ENCODE data around the gene NYNRIN. TPM values are rescaled to one million over a fixed set of nuclear protein-coding genes. Genes with fewer than 3 reads are reported as not detected.
"Not testable (repeated sequence)": the region's sequence is repeated elsewhere in the genome, so short reads cannot be mapped to it uniquely, and the experiment has no call there.

The NYNRIN gene
- total RNA-seq, 1 experiment from 2014 or later, result 0.03 TPM

DNA sequence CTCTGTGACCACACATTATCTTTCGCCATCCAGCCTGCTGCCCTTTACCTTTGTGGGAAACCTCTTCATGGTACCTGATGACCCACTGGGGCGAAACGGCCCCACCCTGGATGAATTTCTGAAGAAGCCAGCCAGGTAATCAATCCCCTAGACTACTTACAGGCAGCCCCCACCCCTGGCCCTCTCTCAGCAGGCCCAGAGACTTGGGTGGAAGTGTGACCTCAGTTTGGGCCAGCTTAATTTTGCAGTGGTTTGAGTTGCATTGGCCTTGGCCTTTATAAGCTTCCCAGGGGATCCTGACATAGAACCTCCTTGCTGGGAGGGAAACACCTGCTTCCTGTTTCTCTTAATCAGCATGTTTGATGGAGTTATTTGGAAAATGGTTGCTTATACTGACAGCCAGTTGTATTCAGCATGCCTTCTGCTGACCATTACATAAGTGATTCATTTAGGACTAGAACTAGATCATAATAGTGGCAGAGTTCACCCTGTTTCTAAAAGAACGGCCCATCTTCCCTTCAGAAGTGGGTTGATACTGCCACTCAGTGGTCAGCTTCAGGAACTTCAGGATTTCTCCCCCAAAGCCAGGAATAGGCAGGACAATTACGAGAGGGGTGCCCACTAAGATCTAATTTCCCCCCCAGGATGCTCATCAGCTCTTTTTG, 37.7 kb downstream of the NYNRIN start:
- in situ Hi-C loops (cut with HindIII; ENCODE audit: low pct_unique_long_range_greater_than_20kb, low sequenced_read_pairs), result loop anchor here (10.0 kb wide), 1 partner anchor 102 kb away; the partner anchor contains the start of genes ADCY4 and RIPK3
- DNase-seq (ENCODE audit: low read depth), result peak; percentile 55

DNA sequence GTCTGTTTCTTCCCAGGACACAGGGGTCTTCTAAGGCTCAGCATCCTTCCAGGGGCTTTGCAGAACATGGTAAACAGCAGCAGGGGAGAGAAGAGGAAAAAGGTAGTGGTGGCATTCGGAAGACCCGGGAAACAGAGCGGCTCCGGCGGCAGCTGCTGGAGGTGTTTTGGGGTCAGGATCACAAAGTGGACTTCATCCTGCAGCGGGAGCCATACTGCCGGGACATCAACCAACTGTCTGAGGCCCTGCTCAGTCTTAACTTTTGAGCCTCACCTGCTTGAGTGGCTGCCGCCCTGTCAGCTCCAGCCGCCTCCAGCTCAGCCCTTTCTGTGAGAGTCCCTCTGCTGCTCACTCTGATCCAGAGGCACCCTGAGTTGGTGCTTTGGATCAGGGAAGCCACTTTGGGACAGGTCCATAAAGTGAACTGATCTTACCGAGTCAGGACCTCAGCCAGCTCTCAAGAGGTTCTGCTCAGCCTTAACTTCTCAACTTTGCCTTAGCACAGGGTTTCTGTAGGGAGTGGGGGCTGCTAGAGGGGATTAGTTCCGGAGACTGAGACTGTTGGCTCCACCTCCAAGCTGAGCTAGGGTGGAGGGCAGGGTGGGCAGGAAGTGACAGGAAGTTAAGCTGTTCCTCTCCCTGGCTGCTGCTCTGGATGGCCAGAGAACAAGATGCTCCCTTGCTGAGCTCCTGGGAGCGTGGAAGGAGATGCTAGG, 38.4 kb downstream of the NYNRIN start:
- in situ Hi-C loops (cut with HindIII; ENCODE audit: low pct_unique_long_range_greater_than_20kb, low sequenced_read_pairs), result loop anchor here (10.0 kb wide), 1 partner anchor 102 kb away; the partner anchor contains the start of genes ADCY4 and RIPK3
- DNase-seq (ENCODE audit: low read depth), result no peak

DNA sequence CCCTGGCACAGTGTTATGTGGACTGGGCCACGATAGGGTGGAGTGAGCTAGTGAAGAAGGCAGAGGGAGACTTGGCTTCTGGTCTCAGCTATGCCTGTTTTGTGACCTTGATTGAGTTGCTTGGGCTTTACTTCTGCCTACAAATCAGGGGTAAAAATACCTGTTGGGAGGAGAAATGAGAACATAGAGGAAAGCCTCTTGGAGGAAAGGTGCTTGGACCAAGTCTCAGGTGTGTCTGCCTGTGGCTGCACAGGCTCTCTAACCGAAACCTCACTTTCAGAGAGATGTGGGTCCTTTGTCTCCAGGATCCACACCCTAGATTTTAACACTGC, 38.9 kb downstream of the NYNRIN start:
- in situ Hi-C loops (cut with HindIII; ENCODE audit: low pct_unique_long_range_greater_than_20kb, low sequenced_read_pairs), result loop anchor here (10.0 kb wide), 1 partner anchor 103 kb away; the partner anchor contains the start of genes ADCY4 and RIPK3
- no peak for DNase-seq (ENCODE audit: low read depth)

DNA sequence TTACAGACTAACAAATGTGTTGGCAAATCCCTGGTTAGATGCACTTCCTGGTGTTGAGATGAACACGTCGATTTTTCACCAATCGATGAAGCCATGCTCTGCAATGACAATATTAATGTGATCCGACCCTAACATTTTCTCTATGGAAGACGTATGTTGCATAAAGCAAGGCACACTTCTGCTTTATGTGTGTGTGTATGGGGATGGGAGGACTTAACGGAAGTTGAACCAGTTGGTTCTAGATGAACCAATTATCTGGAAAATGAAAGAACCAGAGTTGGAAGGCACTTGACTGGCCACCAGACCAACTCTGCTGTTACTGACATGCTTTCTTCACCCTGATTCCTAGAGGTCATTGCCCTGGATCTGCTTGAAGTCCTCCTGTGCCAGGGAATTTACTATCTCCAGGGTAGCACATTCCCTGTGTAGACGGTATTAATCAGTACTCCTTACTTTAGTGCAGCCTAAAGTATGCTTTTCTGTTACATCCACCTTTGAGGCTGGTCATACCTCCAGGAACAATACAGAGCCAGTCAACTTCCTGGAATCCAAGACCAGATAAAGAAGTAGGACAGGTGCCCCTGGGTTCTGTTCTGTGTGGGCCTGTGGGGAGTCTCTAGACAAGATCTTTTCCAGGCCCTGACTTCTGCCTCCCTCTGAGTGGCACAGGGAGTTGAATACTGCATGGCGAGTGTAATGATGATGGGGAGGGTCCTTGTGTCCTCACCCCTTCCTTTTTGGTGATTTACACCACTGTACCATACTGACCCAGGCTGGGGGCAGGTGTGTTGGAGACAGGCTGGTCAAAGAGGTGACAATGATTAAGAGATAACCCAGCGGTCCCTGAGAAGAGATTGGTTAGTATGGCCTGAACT, 39.7 kb downstream of the NYNRIN start:
- in situ Hi-C loops (cut with HindIII; ENCODE audit: low pct_unique_long_range_greater_than_20kb, low sequenced_read_pairs), result loop anchor here (10.0 kb wide), 1 partner anchor 104 kb away; the partner anchor contains the start of genes ADCY4 and RIPK3
- no peak for DNase-seq (ENCODE audit: low read depth)

DNA sequence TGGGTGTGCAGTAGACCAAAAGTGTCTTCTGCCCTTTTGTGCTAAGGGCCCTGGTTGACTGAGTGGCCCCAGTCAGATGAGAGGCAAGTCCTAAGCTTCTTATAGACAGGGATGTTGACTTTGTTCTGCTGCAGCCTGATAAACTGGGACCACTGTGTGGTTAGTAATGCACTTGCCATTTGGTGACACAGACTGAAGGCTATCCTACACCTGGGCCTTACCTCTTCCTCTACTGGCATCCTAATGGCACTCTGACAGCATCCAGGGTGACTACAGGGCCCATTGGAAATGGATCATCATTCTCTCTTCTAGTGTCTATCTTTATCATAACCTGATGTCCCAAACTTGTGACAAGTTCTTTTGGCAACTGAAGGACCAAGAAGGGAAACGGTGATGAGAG, 40.5 kb downstream of the NYNRIN start:
- no peak for DNase-seq (ENCODE audit: low read depth)
- in situ Hi-C loops (cut with HindIII; ENCODE audit: low pct_unique_long_range_greater_than_20kb, low sequenced_read_pairs), result loop anchor here (10.0 kb wide), 1 partner anchor 104 kb away; the partner anchor contains the start of genes ADCY4 and RIPK3

DNA sequence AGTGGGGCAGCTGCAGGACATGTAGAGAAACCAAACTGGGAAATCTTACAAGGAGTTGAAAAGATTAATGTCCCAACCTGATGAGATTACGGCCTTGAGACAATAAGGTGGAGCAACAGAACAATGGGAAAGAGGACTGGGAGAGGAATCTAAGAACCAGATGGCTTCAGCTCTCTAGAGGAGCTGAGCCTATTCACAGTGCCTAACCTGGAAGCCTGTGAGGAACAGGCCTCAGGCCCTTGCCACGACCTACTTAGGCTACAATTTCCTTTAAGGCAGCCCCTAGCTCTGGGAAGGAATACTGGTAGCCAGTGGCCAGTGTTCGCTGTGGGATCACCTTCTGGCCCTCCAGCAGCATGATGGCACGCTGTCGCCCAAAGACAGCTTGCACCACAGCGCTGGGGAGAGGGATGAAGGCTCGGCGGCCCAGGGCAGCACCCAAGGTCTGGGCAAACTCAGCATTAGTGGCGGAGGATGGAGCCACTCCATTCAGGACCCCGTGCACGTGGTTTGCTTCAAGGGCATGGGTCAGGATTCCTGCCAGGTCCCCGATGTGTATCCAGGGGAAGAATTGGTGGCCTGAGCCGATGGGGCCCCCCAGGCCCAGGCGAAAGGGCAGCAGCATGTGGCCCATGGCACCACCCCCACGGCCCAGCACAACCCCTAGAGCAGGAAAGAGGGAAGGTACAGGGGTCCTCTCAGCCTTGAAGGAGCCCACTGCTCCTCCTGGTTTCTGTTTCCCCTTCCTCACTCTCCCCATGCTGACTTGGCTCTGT, 41.2 kb downstream of the NYNRIN start:
- DNase-seq (ENCODE audit: low read depth), result no peak

DNA sequence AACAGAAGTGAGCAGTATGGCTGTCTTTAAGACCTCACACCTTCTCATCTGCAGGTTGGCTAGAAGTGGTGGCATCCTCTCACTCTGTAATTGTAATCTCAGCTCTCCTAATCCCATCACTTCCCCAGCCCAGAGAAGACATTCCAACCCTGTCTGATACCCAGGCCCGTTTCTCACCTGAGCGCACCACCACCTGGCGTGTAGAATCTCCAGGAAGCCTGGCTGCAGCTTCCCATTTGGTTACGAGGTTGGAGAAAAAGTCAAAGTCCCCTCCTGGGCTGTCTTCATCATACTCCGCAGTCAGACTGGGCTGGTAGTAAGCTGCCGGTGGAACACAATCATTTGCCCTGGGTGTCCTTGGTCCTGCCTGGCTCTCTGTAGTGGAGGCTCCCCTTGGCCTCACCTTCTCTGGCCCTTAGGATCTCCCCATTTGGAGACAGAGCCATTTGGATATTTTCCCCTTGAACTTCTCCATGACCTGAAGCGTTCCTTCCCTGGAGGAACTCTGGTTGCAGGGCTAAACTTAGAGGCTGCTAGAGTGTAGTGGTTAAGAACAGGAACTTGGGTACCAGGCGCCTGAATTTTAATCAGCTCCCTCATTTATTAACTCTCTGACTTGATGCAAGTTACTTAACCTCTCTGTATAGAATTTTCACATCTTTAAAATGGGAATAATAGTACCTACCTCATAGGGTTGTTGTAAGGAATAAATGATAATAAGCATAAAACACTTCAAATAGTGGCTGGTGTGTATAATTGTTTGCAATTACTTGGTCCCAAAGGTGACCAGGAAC, 42.0 kb downstream of the NYNRIN start:
- DNase-seq (ENCODE audit: low read depth), result no peak
- in situ Hi-C loops (cut with HindIII; ENCODE audit: low pct_unique_long_range_greater_than_20kb, low sequenced_read_pairs), result no loop called here

More for the DNA sequence above, 41.2 kb downstream of the NYNRIN start:
- in situ Hi-C loops (cut with HindIII; ENCODE audit: low pct_unique_long_range_greater_than_20kb, low sequenced_read_pairs), result loop anchor here (10.0 kb wide), 1 partner anchor 105 kb away; the partner anchor contains the start of genes ADCY4 and RIPK3

DNA sequence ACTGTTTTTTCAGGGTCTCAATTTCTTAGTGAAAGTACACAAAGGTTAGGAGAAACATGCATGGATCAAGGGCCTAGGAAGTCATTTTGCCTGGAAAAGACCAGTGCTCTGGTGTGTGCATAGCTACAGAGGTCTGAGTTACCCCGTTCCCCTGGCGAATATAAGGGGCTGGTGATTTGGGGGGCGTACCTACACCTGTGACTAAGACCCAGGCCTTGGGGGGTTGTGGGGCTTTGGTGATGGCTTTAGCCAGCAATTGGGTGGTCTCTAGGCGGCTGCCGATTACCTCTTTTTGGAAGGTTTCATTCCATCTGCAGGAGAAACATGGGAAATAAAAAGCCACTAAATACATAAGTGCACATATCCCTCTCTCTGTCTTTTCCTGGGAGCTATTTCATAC, 42.7 kb downstream of the NYNRIN start:
- in situ Hi-C loops (cut with HindIII; ENCODE audit: low pct_unique_long_range_greater_than_20kb, low sequenced_read_pairs), result no loop called here

DNA sequence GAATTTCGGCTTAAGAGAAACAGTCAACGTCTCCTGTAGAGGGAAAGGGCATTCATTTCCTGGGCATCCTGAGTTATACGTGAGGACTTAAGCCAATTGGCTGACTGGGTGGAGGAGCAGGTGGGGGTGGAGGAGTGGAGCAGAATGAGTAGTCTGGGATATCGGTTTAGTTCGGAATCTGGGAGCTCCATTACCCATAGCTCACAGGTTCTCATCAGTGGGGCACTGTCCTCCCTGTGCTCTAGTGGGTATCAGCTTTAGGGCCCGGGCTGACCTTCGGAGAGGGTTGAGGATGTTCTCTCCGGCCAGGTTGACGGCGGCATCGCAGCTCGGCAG, 43.1 kb downstream of the NYNRIN start:
- DNase-seq (ENCODE audit: low read depth), result no peak
- in situ Hi-C loops (cut with HindIII; ENCODE audit: low pct_unique_long_range_greater_than_20kb, low sequenced_read_pairs), result no loop called here

More for the DNA sequence above, 42.7 kb downstream of the NYNRIN start:
- no peak for DNase-seq (ENCODE audit: low read depth)

DNA sequence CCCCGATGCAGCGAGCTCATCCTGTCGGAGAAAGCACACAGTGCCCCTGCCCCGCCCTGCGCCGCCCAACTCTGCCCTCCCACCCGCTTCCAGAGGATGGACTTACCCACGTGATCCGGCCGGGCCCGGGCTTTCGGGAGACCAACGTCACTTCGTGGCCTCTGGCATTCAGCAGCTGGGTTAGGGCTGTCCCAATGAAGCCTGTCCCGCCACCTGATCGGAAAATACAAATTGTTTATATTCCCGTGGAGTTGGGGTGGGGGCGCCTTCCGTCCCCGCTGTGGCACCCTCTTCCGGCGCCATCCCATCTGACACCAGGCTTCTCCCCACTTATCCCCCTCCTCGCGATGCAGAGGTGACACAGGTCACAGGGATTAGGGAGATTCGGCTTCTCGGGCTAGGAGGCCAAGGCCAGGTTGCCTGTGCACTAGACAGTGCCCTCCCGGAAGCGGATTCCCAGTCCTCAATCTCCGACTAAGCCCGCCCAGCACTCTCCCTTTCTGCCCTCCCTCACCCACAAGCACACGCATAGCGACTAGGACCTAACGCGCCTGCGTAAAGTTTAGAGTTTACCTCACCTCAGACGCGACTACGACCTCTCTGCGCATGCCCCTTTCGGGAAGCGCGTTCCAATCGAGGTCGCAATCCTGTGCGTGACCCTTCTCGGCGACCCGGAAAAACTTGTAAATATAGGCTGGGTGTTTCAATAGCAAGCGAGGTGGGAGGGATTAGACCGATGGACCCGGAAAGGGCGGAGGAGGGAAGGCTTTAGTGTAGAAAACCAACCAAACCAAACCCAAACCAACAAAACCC, 43.6 kb downstream of the NYNRIN start, which contains the start of gene SDR39U1:
SDR39U1 (minus strand) TSS at position 537 of the 813 bp plus-strand sequence; CDS start at position 530, 7 bp downstream.
- peak; percentile 97 for DNase-seq (ENCODE audit: low read depth)
- in situ Hi-C loops (cut with HindIII; ENCODE audit: low pct_unique_long_range_greater_than_20kb, low sequenced_read_pairs), result no loop called here

DNA sequence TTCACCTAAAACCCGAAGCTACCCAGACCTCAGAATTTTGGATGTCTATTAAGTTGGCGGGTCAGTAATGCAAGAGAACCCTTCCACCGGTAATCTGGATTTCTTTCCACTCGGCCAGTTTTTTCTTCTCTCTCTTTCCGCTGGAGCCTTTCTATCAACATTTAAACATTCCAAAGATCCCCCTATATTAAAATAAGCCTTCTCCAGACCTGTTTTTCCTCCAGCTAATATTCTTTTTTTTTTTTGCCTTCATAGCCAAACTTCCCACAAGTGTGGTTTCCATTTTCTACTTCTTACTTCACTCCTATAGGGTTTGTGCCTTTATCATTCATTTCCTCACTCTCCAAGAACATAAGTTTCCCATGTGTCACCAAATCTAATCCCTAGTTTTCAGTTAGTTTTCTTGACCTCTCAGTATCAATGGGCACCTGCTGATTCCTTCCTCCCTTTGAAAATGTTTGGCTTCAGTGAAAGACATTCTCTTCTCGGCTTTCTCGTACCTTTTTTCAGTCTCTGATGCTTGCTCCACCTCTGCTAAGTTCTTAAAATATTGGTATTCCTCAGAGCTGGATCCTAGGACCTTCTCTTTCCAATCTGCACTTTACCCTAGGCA, 44.4 kb downstream of the NYNRIN start:
- in situ Hi-C loops (cut with HindIII; ENCODE audit: low pct_unique_long_range_greater_than_20kb, low sequenced_read_pairs), result no loop called here
- DNase-seq (ENCODE audit: low read depth), result no peak

DNA sequence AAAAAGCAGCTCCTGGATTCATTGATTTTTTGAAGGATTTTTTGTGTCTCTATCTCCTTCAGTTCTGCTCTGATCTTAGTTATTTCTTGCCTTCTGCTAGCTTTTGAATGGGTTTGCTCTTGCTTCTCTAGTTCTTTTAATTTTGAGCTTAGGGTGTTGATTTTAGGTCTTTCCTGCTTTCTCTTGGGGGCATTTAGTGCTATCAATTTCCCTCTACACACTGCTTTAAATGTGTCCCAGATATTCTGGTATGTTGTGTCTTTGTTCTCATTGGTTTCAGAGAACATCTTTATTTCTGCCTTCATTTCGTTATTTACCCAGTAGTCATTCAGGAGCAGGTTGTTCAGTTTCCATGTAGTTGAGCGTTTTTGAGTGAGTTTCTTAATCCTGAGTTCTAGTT, 52.0 kb downstream of the NYNRIN start:
- in situ Hi-C loops (cut with HindIII; ENCODE audit: low pct_unique_long_range_greater_than_20kb, low sequenced_read_pairs); DNase-seq (ENCODE audit: low read depth): not testable (repeated sequence)

DNA sequence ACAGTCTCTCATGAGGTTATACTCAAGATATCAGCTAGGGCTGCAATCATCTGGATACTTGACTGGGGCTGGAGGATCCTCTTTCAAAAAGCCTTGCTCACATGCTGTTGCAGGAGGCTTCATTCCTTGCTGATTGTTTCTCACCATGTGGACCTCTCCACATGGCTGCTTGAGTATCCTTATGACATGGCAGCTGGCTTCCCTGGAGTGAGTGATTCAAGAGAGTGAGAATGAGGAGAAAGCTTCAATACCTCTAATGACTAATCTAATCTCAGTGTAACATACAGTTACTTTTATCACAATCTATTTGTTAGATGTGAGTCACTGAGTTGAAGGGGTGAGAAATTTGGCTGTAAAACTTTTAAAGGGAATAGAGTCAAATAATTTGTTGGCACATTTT, 58.2 kb downstream of the NYNRIN start:
- in situ Hi-C loops (cut with HindIII; ENCODE audit: low pct_unique_long_range_greater_than_20kb, low sequenced_read_pairs), result no loop called here
- no peak for DNase-seq (ENCODE audit: low read depth)

DNA sequence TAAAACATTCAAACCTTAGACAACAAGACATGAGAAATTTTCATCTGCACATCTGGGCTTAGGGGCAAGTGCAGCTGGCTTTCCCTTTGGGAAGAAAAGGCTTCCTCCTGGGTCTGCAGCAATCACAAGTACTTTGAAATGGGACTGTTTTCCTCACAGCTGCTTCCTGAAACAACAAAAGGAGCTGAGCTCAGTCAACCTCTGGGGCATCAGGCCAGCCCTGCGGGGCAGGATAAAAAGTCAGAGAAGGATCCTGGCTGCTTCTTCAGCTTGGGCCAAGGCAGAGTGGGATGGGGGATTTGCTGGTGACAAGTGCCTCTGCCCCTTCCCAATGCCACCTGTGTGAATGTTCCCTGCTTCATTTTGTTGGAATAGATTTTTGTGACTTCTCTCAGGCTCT, 59.9 kb downstream of the NYNRIN start:
- no peak for DNase-seq (ENCODE audit: low read depth)
- in situ Hi-C loops (cut with HindIII; ENCODE audit: low pct_unique_long_range_greater_than_20kb, low sequenced_read_pairs), result no loop called here

DNA sequence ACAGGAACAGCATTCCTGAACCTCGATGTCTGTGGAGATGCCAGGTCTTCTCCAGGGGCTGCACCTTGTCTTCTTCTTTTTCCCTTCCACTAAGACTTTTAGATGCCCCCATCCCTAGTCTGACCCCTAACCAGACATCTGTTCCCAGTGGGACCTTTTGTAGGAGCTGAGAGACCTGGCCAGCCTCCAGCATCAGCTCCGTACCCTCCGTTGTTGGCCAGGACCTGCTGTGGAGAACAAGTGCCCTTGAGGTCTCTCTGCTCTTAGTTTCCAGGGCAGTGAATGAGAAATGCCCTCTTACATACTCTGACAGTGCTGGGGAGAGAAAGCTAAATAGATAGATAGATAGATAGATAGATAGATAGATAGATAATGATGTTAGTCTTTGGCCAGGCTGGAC, 60.5 kb downstream of the NYNRIN start:
- in situ Hi-C loops (cut with HindIII; ENCODE audit: low pct_unique_long_range_greater_than_20kb, low sequenced_read_pairs), result no loop called here
- no peak for DNase-seq (ENCODE audit: low read depth)

DNA sequence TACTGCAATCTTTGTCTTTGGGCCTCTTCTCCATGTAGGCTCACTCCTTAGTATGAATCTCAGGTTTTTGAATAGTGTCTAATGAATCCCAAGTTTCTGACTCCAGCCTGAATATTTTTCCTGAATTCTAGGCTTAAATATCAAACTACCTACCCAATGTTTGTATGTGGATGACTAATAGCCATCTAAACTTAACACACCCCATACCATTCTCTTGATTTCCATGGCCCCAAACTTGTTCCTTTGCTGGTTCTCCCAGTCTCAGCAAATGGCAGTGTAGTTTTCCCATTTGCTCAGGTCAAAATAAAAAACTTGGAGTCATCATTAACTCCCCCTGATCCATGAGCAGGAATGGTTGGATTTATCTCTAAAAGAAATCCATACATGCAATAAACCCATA, 62.5 kb downstream of the NYNRIN start:
- DNase-seq (ENCODE audit: low read depth), result no peak
- in situ Hi-C loops (cut with HindIII; ENCODE audit: low pct_unique_long_range_greater_than_20kb, low sequenced_read_pairs), result no loop called here
